ENCODE results near the gene CD2BP2.

Gene CD2BP2

DNA sequence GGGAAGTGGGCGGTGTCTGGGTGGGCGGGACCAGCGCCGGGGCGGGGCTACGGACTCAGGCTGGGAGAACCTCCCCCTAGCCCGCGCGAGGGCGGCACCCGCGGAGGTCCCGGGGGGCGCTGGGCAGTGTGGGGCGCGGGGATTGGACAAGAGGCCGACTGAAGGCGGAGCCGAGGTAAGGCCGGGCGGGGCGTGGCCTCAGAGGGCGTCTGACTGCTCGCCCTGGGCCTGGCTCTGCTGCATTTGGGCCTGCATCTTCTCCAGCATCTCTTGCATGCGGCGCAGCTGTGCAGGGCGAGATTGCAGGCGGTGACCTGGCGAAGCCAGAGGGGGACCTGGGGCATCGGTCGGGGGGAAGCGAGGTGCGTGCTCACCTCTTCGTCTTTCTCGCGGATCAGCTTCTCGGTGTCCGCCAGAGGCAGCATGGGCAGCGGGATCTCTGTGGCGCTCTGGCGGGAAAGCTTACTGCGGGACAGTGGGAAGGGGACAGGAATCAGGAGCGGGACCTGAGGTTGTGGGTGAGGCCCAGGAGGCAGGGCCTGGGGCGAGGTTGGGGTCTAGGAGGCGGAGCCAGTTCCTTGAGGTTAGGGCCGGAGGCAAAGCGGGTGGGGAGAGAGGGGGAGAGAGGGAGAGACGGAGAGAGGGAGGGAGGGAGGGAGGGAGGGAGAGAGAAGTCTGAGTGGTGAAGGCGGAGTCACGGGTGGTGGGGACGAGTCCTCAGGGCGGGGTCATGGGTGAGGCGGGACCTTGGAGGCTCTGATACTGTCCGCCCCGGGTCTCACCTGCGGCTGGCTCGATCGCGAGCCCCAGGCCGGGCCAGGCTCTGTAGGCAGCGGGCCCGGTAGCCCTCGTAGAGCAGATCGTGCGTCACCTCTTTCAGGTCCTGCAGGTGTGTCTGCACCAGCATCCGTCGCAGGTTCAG is 23.4 kb upstream of the CD2BP2 start:
- DNase-seq (ENCODE audit: low spot score), result peak; percentile 99

DNA sequence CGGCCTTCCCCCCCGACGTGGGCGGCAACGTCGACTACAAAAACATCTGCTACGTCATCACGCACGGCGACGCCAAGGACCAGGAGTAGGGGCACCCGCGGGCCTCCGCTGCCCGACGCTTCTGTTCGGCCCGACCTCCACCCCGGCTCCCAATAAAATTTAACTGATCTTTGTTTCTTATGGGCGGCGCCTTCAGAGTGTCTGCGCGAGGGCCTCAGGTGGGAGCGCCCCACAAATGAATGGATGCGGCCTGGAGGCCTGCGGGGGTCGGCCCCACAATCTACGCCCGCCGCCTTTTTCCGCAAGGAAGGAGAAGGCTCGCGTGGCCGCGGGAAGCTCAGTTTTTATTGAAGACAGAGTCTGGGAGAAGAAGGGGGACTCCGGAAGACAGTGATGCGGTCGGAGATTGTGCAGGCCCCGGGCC is 22.7 kb upstream of the CD2BP2 start:
- DNase-seq (ENCODE audit: low spot score), result peak; percentile 92

DNA sequence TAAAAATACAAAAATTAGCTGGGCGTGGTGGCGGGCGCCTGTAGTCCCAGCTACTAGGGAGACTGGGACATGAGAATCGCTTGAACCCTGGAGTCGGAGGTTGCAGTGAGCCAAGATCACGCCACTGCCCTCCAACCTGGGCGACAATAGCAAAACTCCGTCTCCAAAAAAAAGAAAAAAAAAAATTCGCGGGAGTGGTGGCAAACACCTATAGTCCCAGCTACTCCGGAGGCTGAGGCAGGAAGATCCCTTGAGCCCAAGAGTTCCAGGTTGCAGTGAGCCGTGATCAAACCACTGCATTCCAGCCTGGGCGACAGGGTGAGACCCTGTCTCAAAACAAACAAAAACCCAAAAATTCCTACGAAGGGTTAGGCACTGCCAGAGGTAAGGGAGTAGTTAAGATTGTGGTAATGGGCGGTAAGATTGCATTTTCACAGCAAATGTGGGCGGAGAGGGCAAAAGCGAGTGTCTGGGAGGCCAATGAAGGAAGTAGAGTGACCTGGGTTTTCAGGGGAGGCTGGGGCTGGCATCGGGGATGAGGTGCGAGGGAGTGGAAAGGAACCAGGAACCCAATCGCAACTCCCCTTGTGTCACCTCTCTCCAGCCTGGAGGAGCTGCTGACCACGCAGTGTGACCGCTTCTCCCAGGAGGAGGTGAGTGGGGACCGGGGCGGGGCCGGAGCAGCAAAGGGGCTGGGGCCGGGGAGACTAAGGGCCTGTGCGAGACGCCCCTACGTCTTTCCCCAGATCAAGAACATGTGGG is 22.1 kb upstream of the CD2BP2 start:
- no peak for DNase-seq (ENCODE audit: low spot score)

DNA sequence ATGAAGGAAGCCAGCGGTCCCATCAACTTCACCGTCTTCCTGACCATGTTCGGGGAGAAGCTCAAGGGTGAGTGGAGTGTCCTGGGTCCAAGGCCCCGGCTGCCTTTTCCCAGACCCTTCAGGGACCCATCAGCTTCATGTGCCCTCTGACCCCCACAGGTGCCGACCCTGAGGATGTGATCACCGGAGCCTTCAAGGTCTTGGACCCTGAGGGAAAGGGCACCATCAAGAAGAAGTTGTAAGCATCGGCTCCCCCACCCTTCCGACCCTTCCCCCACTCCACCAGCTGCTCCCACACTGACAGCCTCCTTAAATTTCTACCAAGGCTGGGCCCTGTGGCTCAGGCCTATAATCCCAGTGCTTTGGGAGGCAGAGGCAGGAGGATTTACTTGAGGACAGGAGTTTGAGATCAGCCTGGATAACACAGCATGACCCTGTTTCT is 21.4 kb upstream of the CD2BP2 start:
- no peak for DNase-seq (ENCODE audit: low spot score)

DNA sequence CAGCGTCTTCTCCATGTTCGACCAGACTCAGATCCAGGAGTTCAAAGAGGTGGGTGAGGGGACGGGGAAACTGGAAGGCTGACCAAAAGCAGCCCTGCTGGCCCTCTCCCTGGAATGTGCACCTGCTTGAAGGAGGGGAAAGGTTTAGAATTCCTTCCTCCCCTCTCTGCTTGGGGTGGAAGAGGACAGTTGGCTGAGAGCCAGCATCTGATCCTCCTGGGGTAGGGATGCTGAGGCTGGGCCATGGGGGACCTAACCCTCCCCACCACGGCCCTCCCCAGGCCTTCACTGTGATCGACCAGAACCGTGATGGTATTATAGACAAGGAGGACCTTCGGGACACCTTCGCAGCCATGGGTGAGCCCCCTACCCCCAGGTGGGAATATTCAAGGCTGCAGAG is 20.8 kb upstream of the CD2BP2 start:
- no peak for DNase-seq (ENCODE audit: low spot score)

DNA sequence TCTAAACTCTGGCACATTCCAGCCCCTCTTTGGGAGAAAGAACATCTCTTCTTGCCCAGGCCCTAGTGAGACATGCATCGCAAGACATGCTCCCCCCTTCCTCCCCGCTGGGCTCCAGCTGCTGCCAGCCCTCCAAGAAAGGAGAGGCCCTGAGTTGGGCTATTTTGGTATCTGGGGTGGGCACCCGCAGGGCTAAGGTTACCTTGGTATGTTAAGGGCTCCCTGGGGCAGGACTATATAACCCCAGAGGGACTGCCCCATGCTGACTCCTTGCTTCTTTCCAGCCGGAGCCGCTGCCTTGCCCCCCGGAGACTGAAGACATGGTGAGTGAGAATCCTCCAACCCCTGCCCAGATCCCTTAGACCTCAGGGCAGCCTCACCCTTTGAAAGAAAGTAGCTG is 19.4 kb upstream of the CD2BP2 start, which contains the start of gene MYL11:
TSS of gene MYL11 (plus strand) at position 265 of the 400 bp plus-strand sequence. CDS start at position 321, 56 bp downstream.
- no peak for DNase-seq (ENCODE audit: low spot score)

DNA sequence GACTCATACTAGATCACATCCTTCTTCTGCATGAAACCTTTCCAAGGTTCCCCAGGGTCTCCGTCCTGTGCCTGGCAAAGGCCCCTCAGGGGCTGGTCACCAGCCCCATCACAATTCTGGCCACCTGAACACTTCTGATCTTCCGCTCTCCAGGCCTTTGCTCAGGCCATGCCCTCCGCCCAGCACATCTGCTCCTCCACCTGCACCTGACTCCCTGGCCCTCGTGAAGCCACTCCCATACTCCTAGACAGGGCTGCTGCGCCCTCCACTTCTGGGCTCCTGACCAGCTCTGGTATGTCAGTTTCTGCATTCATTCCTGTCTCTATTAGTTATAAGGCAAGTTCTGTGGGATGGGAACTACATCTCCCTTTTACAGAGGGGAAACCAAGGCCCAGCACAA is 17.6 kb upstream of the CD2BP2 start:
- DNase-seq (ENCODE audit: low spot score), result no peak

DNA sequence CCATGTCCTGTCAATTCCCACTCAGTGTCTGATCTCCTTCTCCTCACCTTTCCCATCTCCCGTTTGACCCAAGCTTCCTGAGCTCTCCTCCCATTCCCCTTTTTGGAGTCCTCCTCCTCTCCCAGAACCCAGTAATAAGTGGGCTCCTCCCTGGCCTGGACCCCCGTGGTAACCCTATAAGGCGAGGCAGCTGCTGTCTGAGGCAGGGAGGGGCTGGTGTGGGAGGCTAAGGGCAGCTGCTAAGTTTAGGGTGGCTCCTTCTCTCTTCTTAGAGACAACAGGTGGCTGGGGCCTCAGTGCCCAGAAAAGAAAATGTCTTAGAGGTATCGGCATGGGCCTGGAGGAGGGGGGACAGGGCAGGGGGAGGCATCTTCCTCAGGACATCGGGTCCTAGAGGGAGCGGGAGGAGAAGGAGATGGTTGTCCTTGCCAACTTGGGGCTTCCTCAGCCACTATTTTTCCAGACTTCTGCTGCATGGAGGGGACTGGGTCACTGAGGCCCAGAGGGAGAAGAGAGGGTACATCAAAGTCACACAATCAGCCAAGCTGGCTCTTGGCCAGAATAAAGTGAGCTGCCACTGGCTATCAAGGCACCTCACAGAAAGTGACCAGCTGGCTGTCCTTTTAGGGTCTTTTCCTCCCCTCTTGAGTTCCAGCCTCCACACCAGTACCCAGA is 17.1 kb upstream of the CD2BP2 start:
- no peak for DNase-seq (ENCODE audit: low spot score)

DNA sequence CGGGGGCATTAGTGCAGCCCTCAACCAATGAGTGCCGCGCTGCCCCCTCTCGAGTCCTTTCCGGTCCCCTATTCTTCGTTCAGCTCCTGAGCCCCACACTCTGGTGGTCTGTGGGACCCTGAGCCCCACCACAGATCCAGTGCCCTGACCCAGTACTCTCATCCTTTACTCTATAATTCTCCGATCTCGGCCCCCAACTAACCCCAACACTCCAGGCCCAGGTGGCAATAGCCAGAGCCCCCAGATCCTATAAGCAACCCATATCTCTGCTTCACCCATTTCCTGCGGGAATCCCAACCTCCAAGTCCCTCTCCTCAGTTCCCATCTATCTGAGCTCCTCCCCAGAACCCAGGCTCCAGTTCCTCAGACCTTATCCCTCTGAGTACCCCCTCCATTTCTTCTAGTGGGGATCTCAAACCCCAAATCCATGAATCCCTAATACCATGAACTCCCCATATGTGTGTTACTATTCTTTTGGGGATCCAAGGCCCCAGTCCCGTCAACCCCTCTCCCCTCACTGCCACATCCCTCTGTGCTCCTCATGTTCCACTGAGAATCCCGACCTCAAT is 16.2 kb upstream of the CD2BP2 start:
- DNase-seq (ENCODE audit: low spot score), result no peak

DNA sequence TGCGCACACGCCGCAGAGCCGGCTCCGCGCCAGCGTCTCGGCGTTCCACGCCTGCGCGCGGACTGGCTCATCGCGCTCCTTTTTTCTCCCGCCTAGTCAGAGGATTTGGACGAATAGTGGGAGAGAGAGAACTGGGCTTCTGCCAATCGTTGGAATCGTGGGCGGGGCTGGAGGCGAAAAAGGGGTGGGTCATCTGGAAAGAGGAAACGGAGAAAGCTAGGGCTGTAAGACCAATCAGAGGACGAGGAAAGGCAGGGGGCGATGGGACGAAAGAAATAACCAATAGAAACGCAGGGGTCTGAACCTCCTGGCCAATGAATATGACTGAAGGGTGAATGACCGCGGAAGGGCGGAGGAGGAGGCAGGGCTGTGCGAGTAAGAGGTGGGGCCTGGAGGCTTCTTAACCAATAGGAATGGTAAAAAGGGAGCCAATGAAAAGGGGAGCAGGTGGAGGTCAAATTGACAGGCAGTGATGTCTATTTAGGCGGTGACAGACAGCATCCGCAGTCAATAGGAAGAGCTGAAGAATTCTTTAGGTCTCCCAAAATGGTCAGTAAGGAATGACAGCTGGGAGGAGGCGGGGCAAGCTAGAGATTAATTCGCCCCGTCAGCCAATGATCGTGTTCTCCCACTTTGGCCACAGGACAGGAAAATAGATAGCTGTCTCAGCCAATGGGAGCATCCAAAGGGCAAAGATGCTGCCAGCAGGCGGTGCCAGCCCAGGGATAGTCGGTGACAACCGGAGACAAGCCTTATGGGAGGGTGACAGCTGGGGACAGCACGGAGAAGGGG is 15.5 kb upstream of the CD2BP2 start, which contains the start of gene TBC1D10B:
TSS of gene TBC1D10B (minus strand) at position 39 of the 792 bp plus-strand sequence. CDS start 311 bp downstream, outside the sequence.
- peak; percentile 100 for DNase-seq (ENCODE audit: low spot score)

DNA sequence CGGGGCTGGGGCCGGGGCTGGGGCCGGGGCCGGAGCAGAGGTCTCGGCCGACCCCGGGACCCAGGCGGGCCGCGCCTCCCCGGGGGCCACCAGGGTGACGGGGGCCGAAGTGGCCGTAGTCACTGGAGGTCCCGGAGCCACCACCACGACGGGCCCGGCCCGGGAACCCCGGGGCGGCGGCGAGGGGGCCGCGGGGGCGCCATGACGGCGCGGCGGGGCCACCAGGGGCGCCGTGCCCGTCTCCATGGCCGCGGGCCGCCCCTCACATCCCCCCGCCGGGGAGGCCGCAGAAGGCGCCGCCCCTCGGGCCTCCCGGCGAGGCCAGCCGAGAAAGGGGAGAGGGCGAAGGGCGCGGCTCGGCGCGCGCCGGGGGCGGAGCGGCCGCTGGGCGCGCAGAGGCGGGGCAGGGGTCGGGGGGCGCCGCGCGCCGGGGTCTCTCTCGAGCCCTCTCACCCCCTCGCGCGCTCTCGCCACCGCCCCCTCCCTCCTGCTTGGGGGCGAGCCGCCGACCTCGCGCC is 14.9 kb upstream of the CD2BP2 start:
- DNase-seq (ENCODE audit: low spot score), result no peak

DNA sequence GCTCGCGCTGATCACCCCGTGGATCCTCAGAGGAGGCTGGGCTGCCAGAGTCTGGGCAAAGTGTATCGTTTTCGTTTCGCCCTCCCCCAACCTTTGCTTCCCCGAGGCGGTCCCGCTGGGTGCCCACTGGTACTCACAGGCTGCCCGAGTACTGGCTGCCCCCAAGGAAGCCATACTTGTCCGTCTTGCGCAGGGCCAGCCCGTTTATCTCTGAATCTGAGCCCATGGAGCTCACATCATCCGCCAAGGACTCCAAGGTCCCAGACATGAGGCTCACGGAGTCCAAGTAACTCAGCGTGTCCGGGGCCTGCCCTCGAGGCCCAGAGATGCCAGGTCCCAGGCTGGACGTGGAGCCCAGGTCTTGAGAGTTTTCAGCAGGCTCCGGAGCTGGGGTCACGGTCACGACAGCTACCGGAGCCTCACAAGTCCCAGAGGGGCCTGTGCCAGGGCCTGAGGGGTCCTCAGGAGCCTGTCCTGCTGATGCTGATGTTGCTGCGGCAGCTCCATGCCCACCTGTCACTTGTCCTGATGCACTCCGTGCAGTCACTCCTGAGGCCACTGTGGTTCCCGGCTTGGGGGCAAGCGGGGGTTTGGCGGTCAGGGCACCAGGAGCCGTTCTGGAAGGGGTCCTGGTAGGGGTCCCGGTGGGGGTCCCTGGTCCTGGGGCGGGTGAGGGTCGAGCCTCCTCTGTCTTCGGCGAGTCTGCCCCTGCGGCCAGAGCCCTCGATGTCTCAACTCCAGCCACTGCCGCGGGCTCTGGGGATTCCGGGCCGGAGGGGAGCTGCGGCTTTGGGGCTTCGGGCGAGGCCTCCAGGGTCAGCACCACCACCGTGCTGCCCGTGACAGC is 14.2 kb upstream of the CD2BP2 start:
- DNase-seq (ENCODE audit: low spot score), result no peak

DNA sequence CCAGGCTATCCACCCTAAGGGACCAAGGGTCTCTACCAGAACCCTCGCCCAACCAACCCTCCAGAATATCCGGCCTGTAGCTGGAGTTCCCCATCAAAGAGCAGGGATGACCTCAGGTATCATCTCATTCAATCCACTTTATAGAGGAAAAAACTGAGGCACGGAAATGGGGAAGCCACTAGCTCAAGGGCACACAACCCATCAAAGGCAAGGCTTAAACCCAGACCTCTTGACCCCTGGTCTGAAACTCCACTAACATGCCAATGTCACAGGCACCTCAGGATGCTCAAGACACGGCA is 13.6 kb upstream of the CD2BP2 start:
- no peak for DNase-seq (ENCODE audit: low spot score)

DNA sequence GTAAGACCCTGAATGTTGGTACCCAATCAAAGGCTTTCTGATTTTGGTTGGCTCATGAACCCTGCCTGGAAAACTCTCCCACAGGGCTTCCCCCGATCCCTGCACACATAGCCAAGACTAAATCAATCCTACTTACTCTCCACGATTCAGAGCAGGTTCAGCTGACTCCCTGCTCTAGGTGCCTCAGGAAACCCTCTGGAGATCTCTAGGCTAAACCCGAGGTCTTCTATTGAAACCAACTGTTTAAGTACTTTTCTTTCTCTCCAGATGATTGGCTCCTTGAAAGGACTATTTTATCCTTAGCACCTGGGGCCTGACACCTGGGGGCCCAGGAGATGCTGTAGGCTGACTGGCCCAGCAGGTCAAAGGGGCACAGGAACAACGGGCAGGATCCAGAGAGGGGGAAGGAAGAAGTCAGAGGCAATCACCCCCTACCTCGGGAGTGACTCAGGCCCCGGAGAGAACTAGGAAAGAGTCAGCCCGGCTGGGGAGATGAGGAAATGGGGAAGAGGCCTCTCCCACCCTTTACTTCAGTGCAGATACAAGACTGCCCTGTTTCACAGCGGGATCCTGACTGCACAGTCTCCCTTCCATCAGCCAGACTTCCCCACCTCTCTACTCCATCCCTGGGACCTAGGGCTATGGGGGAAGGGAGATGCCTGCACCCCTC is 13.1 kb upstream of the CD2BP2 start:
- no peak for DNase-seq (ENCODE audit: low spot score)

DNA sequence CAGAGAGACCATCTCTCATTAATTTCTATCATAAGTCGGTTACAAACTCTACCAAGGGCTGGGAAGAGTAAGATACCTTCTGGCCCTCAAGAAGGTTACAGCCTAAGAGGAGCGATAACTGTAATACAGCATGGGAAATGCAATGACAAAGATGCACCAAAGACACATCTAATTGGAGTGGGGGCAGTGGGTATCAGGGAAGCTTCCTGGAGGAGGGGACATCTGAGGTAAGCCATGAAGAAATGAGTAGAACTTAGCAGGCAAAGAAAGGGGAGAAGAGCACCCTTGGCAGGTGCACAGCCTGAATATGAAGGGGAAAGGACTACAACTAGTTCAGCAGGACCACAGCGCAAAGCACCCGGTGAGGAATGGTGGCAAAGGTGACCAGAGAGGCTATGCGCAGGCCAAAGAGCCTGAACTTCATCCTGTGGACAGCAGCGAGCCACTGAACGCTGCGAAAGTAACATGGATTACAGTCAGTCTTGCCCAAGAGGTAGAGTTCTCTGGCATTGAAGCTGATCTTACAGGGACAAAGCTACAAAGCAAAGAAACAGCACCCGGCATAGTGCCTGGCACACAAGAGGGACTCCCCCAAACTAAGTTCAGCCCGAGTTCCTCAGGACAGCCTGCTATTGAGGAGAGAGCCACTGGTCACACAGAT is 12.4 kb upstream of the CD2BP2 start:
- DNase-seq (ENCODE audit: low spot score), result no peak

DNA sequence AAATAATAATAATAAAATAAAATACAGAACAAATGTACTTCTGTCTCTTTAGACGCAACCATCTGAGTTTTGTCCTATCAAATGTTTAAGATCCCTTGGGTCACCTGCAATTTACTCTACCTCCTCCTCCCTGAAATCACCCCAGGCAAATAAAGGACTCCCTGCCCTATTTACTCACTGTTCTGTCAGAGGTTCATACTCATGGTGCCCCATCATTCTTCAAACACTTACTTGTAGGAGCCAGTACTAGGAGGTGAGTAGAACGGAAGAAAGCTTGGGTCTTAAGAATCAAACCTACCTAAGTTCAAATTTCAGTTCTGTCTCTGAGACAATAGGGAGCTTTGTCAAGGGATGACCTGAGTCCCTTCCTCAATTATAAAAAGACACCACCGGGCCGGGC is 11.4 kb upstream of the CD2BP2 start:
- no peak for DNase-seq (ENCODE audit: low spot score)

DNA sequence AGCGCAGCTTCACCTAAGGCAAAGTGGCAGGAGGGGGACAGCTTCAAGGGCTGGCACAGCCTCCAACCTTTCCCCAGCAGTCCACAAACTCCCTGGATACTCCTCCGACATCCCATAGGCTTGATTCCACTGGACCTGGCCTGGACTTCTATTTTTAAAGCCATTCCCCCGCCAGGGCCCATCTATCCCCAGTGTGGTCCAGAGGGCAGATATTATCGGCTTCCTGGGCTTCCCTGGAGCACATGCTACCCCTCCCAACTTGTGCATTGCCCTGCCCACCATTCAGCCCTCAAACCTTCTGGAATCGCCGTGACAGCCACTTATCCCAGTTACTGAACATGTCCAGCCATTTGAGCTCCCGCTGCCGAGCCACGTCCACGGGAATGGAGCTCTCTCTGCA is 10.1 kb upstream of the CD2BP2 start:
- DNase-seq (ENCODE audit: low spot score), result no peak

DNA sequence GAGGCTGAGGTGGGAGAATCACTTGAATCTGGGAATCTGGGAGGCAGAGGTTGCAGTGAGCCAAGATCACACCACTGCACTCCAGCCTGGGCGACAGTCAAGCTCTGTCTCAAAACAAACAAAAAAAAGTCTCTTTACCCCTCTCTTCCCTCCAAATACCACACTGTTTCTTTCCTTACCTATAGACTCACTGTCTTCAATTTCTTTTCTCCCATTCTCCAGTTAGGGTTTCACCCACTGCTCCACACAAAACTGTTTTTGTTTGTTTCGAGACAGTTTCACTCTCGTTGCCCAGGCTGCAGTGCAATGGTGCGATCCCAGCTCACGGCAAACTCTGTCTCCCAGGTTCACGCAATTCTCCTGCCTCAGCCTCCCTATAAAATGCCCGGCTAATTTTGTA is 6.1 kb upstream of the CD2BP2 start:
- no peak for DNase-seq (ENCODE audit: low spot score)

DNA sequence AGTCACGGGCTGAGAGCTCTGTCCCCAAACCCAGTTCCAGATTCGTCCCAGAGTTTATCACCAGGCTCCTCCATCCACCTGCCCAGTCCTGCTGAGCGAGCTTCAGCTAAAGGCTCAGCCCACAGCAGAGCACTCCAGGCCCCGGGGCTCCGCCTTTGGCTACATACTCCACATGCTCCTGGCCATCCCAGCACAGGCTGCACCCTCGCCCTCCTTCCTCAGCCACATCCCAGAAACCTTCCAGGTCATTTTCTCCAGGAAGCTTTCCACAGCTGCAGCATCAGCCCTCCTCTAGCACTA is 4.7 kb upstream of the CD2BP2 start:
- no peak for DNase-seq (ENCODE audit: low spot score)

All from globus pallidus (tissue), 1 donor.